NCI-H345 treated with DMSO at 0.1 percent for 48 hours (cell line): ENCODE data around the gene SLC29A2.
"Not testable (repeated sequence)": the region's sequence is repeated elsewhere in the genome, so short reads cannot be mapped to it uniquely, and the experiment has no call there.

Experiments used
- DNase-seq: peaks from one replicate; lab custom pipeline; 2025; ENCODE audit not compliant: unreplicated experiment; lab: John Stamatoyannopoulos, UW

The SLC29A2 gene

DNA sequence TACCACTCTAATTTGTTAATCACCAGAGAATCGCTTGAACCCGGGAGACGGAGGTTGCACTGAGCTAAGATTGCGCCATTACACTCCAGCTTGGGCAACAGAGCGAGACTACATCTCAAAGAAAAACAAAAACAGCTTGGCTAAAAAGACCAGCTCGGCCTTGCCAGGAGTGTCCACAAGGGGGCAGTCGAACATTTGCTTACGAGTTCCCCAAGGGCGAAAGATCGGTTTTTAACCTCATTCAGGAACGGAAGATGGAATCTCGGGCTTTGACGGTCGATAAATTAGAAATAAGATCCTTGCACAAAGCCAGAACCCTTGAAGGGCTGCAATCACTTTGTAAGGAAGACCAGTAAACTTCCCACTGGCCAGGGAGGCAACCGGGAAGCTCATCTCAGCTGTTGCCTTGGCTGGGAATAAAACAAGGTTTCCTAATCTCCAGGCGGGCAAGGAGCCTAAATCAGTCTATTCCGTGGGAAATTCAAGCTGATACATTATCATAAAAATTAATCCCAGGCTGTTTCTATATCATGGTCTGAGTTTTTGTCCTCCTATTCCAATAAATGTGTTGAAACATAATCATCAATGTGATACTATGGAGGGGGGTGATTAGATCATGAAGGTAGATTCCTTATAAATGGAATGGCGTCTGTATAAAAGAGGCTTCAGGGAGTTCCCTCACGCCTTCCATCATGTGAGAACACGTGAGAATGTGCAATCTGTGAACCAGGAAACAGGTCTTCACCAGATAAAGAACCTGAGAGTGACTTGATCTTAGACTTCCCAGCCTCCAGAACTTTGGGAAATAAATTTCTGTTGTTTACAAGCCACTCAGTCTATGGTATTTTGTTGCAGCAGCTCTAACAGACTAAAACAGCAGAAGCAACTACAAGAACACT, 14.9 kb upstream of the SLC29A2 start:
- DNase-seq, result peak; percentile 63

GRCh38 chr11:66384316-66384715, 12.8 kb upstream of the SLC29A2 start:
- DNase-seq, result not testable (repeated sequence)

DNA sequence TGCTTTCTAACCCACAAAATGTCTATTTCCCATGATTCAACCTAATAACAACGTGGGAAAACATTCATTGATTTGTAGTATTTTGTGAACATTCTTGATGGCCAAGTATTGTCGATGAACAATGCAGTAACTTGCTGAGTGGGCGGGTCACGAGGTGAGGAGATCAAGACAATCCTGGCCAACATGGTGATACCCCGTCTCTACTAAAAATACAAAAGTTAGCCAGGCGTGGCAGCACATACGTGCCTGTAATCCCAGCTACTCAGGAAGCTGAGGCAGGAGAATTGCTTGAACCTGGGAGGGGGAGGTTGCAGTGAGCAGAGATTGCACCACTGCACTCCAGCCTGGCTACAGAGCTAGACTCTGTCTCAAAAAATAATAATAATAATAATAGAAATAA, 8.7 kb upstream of the SLC29A2 start:
- not testable (repeated sequence) for DNase-seq

DNA sequence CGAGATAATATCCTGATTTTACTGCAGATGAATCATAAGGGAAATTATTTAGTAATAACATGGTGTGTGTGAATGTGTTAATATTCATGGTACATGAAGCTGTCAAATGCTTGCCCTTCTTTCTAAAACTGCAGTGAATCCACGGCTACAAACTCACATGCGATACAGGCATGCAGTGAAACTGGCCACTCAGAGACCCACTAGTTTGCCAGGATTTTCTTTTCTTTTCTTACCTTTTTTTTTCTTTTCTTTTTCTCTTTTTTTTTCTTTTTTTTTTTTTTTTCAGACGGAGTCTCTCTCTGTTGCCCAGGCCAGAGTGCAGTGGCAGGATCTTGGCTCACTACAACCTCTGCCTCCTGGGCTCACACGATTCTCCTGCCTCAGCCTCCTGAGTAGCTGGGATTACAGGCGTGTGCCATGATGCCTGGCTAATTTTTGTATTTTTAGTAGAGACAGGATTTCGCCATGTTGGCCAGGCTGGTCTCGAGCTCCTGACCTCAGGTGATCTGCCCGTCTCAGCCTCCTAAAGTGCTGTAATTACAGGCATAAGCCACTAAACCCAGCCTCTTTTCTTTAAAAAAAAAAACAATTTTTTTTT, 2.2 kb upstream of the SLC29A2 start:
- not testable (repeated sequence) for DNase-seq

GRCh38 chr11:66373265-66373664, 1.7 kb upstream of the SLC29A2 start:
- no peak for DNase-seq

DNA sequence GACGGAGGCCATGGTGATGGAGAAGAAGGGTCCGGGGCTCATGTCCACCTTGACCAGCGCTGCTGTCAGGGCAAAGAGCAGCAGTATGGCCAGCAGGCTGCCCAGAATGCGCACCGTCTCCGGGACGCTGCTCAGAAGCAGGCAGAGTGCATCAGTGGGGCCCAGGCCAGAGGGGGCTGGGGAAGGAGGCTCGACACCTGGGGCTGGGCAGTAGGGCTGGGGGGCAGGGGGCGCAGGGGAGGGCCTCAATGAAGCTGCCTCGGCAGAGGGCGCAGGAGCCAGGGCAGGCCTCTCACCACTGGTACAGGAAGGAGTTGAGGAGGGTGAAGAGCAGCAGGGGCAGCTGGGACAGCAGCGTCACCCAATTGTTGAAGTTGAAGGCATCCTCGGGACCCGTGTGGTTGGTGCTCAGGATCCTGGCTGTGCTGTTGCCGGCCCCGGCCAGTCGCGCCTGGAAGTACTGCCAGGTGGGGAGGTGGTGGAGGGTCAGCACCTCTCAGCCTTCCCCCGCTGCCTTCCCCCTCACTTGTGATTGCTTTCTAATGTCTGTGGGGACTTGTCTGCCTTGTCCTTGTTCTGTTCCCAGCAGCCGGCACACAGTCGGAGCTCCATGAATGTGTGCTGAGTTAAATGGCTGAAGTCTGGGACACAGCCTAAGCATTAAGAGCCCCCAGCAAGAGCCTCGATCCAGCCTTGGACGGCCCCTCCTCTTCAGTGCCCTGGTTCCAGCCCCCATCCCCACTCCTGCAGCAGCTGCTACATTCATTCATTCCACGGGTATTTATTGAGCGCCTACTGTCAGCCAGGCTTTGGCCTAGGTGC, 2.3 kb downstream of the SLC29A2 start:
- DNase-seq, result no peak

- DNase-seq, result no peak
These were observed 3.1 kb downstream of the SLC29A2 start for GRCh38 chr11:66368484-66368883.

- no peak for DNase-seq
These were observed 3.8 kb downstream of the SLC29A2 start for GRCh38 chr11:66367561-66368312.

- DNase-seq, result no peak
These were observed 4.6 kb downstream of the SLC29A2 start for GRCh38 chr11:66366844-66367477.

- no peak for DNase-seq
These were observed 5.6 kb downstream of the SLC29A2 start for GRCh38 chr11:66365711-66366619.

- DNase-seq, result no peak
These were observed 6.4 kb downstream of the SLC29A2 start for GRCh38 chr11:66365166-66365565.

DNA sequence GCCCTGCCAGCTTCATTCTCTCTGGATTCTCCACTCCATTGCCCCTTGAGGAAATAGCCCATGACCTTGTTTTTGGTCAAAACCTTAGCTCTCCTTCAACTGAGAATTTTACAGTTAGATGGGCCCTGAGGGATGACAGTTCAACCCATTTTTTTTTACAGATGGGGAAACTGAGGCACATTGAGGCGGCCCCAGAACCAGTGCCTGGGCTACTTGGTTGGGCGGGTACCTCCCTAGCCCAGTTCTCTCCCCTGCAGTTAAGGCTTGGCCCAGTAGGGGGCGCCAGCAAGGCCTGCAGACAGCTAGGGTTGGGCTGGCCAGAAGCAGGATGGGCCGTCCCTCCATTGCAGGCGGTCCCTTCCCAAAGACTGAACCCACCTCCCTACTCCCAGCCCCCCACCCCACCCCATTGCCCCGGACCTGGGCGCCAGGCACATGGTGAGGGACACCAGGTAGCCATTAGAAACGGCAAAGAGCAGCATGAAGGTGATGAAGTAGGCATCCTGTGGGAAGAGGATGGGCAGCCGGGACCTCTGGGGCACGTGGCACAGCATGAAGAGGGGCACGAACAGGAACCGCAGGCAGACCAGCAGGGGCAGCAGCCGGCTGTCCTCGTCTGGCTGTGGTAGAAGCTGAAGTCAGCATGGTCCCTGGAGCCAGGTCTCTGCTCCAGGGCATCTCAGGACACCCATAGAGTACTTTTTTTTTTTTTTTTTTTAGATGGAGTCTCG, 7.6 kb downstream of the SLC29A2 start:
- DNase-seq, result no peak

- no peak for DNase-seq
These were observed 8.4 kb downstream of the SLC29A2 start for GRCh38 chr11:66363187-66363601.

DNA sequence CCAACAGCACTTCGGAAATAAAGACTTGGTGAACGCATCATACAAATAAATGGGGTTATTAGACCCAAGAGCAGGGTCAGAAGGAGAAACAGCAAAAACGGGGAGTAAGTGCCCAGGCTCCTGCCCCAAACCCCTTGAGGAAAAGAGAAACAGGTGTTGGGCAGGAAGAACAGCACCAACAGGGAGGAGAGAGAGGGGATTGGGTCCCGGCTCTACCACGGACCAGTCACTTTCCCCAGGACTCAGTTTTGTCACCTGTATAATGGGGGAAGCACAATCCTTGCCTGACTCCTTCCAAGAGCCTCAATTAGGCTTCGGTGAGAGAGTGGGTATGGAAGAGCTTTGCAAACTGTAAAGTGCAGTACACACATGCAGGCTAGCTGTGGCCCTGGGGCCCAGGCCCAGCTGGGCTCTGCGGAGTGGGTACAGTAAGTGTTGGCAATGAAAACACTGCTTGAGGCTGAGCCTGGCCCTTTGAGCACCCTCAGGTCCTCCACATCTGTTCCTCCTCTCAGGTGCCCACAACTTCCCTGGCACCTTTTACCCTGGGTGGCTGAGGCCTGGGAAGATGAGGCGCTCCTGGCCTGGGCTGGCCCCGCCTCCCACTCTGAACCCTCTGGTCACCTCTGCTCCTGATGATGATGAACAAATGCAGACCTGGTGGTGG, 8.9 kb downstream of the SLC29A2 start:
- DNase-seq, result no peak

DNA sequence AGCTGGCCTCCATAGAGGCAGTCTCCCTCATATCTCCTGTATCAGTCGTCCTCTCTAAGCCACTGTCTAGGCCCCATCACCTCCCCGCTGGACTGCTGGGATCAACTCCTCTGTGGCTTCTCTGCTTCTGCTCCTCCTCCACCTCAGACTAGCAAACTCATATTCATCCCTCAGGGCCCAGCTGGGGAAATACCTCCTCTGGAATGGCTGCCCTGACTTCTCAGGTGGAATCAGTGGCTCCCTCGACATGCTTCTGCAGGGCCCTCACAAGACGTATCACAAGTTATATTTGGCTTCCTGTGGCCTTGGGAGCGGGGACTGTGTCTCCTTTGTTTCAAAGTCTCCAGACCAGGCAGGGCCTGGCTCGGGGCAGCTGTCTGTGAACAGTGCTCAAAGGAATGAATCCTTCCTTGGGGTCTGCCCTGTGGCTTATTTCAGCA, 10.0 kb downstream of the SLC29A2 start:
- no peak for DNase-seq

- no peak for DNase-seq
These were observed 11.0 kb downstream of the SLC29A2 start for GRCh38 chr11:66360406-66361073.

DNA sequence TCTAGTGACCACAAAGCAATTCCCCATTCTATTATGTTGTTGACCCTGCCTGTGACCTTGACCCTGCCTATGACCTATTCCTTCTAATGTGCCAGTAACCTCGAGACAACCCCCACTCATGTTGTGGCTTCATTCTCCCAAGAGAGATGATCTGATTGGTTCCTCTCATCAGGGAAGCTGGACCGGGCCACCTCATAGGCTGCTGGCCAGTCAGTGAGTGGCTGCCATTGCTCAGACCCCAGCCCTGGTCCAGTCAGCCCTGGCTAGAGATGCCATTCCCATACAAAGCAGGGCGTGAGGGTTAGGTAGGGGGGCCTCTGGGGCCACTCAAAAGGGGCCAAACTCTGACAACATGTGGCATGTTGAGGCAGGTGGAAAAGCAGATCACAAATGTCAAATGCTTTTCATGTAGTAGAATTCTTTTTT, 11.9 kb downstream of the SLC29A2 start:
- DNase-seq, result no peak
